H1 (cell line): ENCODE results near the gene PCSK9. TPM values are rescaled to one million over a fixed set of nuclear protein-coding genes. Genes with fewer than 3 reads are reported as not detected.

Source experiments
- CTCF ChIA-PET: fragments of 300-600 bp; sonication (Branson Sonifier 250); formaldehyde crosslinking; loops from one replicate; lab custom pipeline; 2021; ENCODE audit not compliant: partially characterized antibody; lab: Charles Lee
- POLR2A ChIA-PET: fragments of 300-600 bp; sonication (Branson Sonifier 250); formaldehyde crosslinking; loops from one replicate; lab custom pipeline; 2021; ENCODE audit warnings: inconsistent platforms; ENCODE audit not compliant: partially characterized antibody; lab: Charles Lee
- DNase-seq, 2 experiments: peaks; one replicate each; pipeline versions ENCODE4 v3.0.0 to v3.0.0-alpha.2; 2010 to 2022; ENCODE audit warnings: low spot score in 2 of 2, low read depth in 1 of 2, mixed read lengths in 1 of 2
- FAIRE-seq: peaks from 2 replicates; lab custom pipeline; 2011; peaks lifted over from hg19 to GRCh38; lab: Jason Lieb, UNC
- H2AFZ ChIP-seq: 2 replicates; pipeline ENCODE4 v1.8.1; 2012; ENCODE audit warnings: low read length, inconsistent platforms
- H2AK5ac ChIP-seq: 2 replicates; pipeline ENCODE4 v1.6.1; 2013; ENCODE audit warnings: low read depth, low read length
- H2BK120ac ChIP-seq: replicated peaks from 2 replicates; pipeline ENCODE3; 2013; ENCODE audit warnings: low read depth, low read length, inconsistent platforms
- H2BK12ac ChIP-seq: 2 replicates; pipeline ENCODE4 v1.6.1; 2013; ENCODE audit warnings: low read depth, low read length
- H2BK15ac ChIP-seq: 2 replicates; pipeline ENCODE4 v1.6.1; 2013; ENCODE audit warnings: low read length
- H2BK20ac ChIP-seq: 2 replicates; pipeline ENCODE4 v1.6.1; 2013; ENCODE audit warnings: low read length
- H2BK5ac ChIP-seq: 2 replicates; pipeline ENCODE4 v1.6.1; 2013; ENCODE audit warnings: low read depth, low read length
- H3K14ac ChIP-seq: 2 replicates; pipeline ENCODE4 v1.6.1; 2013; ENCODE audit warnings: inconsistent platforms; ENCODE audit not compliant: insufficient read length
- H3K18ac ChIP-seq: 2 replicates; pipeline ENCODE4 v1.6.1; 2013; ENCODE audit warnings: low read length; ENCODE audit errors: extremely low read depth
- H3K23ac ChIP-seq: 2 replicates; pipeline ENCODE4 v1.6.1; 2013; ENCODE audit warnings: inconsistent platforms; ENCODE audit not compliant: insufficient read length
- H3K23me2 ChIP-seq: 2 replicates; pipeline ENCODE4 v1.6.1; 2013; ENCODE audit warnings: low read depth, low read length
- H3K27ac ChIP-seq: 2 replicates; pipeline ENCODE4 v1.6.1; 2011; ENCODE audit warnings: low read depth, low read length, inconsistent platforms
- H3K27me3 ChIP-seq, 4 experiments: replicated peaks in 1 of 4; 1 replicate in 1 of 4; 2 replicates in 3 of 4; pipeline versions ENCODE4 v1.6.1 to v1.8.1; 2011 to 2013; ENCODE audit warnings: low read length in 3 of 4, mild to moderate bottlenecking in 3 of 4, inconsistent platforms in 2 of 4, mixed read lengths in 2 of 4, moderate library complexity in 1 of 4; ENCODE audit not compliant: control insufficient read depth in 3 of 4, insufficient read depth in 3 of 4; ENCODE audit errors: extremely low read depth in 1 of 4
- H3K36me3 ChIP-seq, 4 experiments: 2 replicates each; pipeline versions ENCODE4 v1.6.1 to v1.8.1; 2011 to 2013; ENCODE audit warnings: mild to moderate bottlenecking in 4 of 4, low read length in 3 of 4, moderate library complexity in 2 of 4, control low read depth in 1 of 4, inconsistent platforms in 1 of 4; ENCODE audit not compliant: insufficient read depth in 4 of 4, control insufficient read depth in 2 of 4
- H3K4ac ChIP-seq: replicated peaks from 2 replicates; pipeline ENCODE3; 2013; ENCODE audit warnings: low read length, low read depth, mixed read lengths, inconsistent platforms; ENCODE audit not compliant: insufficient read length
- H3K4me1 ChIP-seq, 4 experiments: replicated peaks in 1 of 4; 1 replicate in 1 of 4; 2 replicates in 3 of 4; pipeline versions ENCODE4 v1.6.1 to v1.8.1; 2011 to 2013; ENCODE audit warnings: low read length in 3 of 4, inconsistent platforms in 2 of 4, mixed read lengths in 1 of 4; ENCODE audit not compliant: insufficient read depth in 4 of 4, control insufficient read depth in 3 of 4
- H3K4me2 ChIP-seq, 2 experiments: 2 replicates each; pipeline versions ENCODE4 v1.6.1 to v1.8.1; 2011 to 2013; ENCODE audit warnings: low read depth in 2 of 2, low read length in 2 of 2, control low read depth in 1 of 2, inconsistent platforms in 1 of 2, mild to moderate bottlenecking in 1 of 2; ENCODE audit not compliant: insufficient read depth in 1 of 2
- H3K4me3 ChIP-seq, 4 experiments: fragments of 200-600, 300-600 bp in 1 of 4; sonication (generic), shearing (Covaris generic), sonication (Bioruptor Twin) in 1 of 4; 2 replicates each; pipeline versions ENCODE4 v1.5.1 to v1.8.1; 2011 to 2016; ENCODE audit warnings: low read length in 4 of 4, low read depth in 3 of 4, control low read depth in 2 of 4, inconsistent platforms in 2 of 4, mild to moderate bottlenecking in 2 of 4, mixed read lengths in 1 of 4, moderate library complexity in 1 of 4; ENCODE audit not compliant: insufficient read depth in 2 of 4; ENCODE audit errors: extremely low read depth in 1 of 4
- H3K56ac ChIP-seq: replicated peaks from 2 replicates; pipeline ENCODE3; 2013; ENCODE audit warnings: low read depth, mild to moderate bottlenecking, mixed read lengths, low read length, inconsistent platforms; ENCODE audit not compliant: insufficient read length
- H3K79me1 ChIP-seq: 2 replicates; pipeline ENCODE4 v1.6.1; 2013; ENCODE audit warnings: low read depth, low read length, control low read depth
- H3K79me2 ChIP-seq, 2 experiments: 2 replicates each; pipeline versions ENCODE4 v1.6.1 to v1.8.1; 2012 to 2013; ENCODE audit warnings: low read length in 2 of 2, mild to moderate bottlenecking in 2 of 2, inconsistent platforms in 1 of 2; ENCODE audit not compliant: insufficient read depth in 2 of 2, control insufficient read depth in 1 of 2
- H3K9ac ChIP-seq, 4 experiments: replicated peaks in 1 of 4; 1 replicate in 1 of 4; 2 replicates in 3 of 4; pipeline versions ENCODE4 v1.6.1 to v1.8.1; 2011 to 2013; ENCODE audit warnings: low read depth in 3 of 4, low read length in 3 of 4, control low read depth in 2 of 4, mild to moderate bottlenecking in 2 of 4, moderate library complexity in 2 of 4, inconsistent platforms in 1 of 4; ENCODE audit errors: extremely low read depth in 1 of 4
- H3K9me3 ChIP-seq, 2 experiments: 2 replicates each; pipeline versions ENCODE4 v1.6.1 to v1.8.1; 2012 to 2013; ENCODE audit warnings: mild to moderate bottlenecking in 2 of 2, moderate library complexity in 2 of 2, control low read depth in 1 of 2, inconsistent platforms in 1 of 2, low read depth in 1 of 2, low read length in 1 of 2, mixed read lengths in 1 of 2; ENCODE audit not compliant: insufficient read depth in 2 of 2
- H4K20me1 ChIP-seq, 2 experiments: replicated peaks in 1 of 2; 2 replicates each; pipeline versions ENCODE3 to v1.8.1; 2011 to 2013; ENCODE audit warnings: inconsistent platforms in 2 of 2, low read length in 2 of 2, mild to moderate bottlenecking in 1 of 2; ENCODE audit not compliant: insufficient read depth in 2 of 2, control insufficient read depth in 1 of 2
- H4K5ac ChIP-seq: 2 replicates; pipeline ENCODE4 v1.6.1; 2013; ENCODE audit warnings: low read length, low read depth, mixed read lengths, inconsistent platforms; ENCODE audit not compliant: insufficient read length
- H4K8ac ChIP-seq: 2 replicates; pipeline ENCODE4 v1.8.0; 2013; ENCODE audit warnings: mild to moderate bottlenecking, moderate library complexity, low read length, inconsistent platforms; ENCODE audit not compliant: insufficient read depth; ENCODE audit errors: extremely low read depth
- H4K91ac ChIP-seq: replicated peaks from 2 replicates; pipeline ENCODE3; 2013; ENCODE audit warnings: low read length, mixed read lengths, inconsistent platforms; ENCODE audit not compliant: insufficient read length
- CBX5 ChIP-seq: fragments of 300-800, 300-1000 bp; sonication (generic); IDR thresholded peaks from 2 replicates; pipeline ENCODE4 v1.7.1; 2016; ENCODE audit warnings: antibody characterized with exemption, low read length, low read depth
- KDM4A ChIP-seq: IDR thresholded peaks from one replicate; pipeline ENCODE4 v1.7.1; 2012; ENCODE audit warnings: low read depth, mild to moderate bottlenecking, moderate library complexity, low read length, inconsistent platforms; ENCODE audit not compliant: severe bottlenecking
- SIX5 ChIP-seq: IDR thresholded peaks from 2 replicates; pipeline ENCODE4 v1.6.1; 2011; ENCODE audit warnings: mild to moderate bottlenecking, low read depth, low read length
- SP1 ChIP-seq: IDR thresholded peaks from 2 replicates; pipeline ENCODE4 v1.6.1; 2011; ENCODE audit warnings: low read depth, low read length
- SP4 ChIP-seq: IDR thresholded peaks from 2 replicates; pipeline ENCODE4 v1.6.1; 2012; ENCODE audit warnings: low read length, inconsistent platforms
- TCF12 ChIP-seq: IDR thresholded peaks from 2 replicates; pipeline ENCODE4 v1.6.1; 2011; ENCODE audit warnings: low read depth, mild to moderate bottlenecking, low read length
- YY1 ChIP-seq: IDR thresholded peaks from 2 replicates; pipeline ENCODE4 v1.6.1; 2011; ENCODE audit warnings: low read depth, mild to moderate bottlenecking, low read length
- ZNF274 ChIP-seq: IDR thresholded peaks from 2 replicates; pipeline ENCODE4 v1.7.0; 2012; ENCODE audit warnings: low read length, borderline replicate concordance; ENCODE audit errors: extremely low read depth
- WGBS, 2 experiments: shearing (Covaris generic) in 1 of 2; methylation state at CpG; one replicate each; pipeline versions ENCODE4 v1.1.6 to v1.1.7; 2013 to 2015; ENCODE audit warnings: low lambda C conversion rate in 2 of 2, mixed read lengths in 2 of 2, inconsistent platforms in 1 of 2, low coverage in 1 of 2, missing lambda C conversion rate in 1 of 2; ENCODE audit not compliant: insufficient replicate concordance in 2 of 2, insufficient coverage in 1 of 2, insufficient read length in 1 of 2; ENCODE audit errors: extremely low coverage in 1 of 2, missing lambda C conversion rate in 1 of 2; 5-methylcytosine and 5-hydroxymethylcytosine counted together
- polyA plus RNA-seq, 7 experiments: library from polyadenylated mRNA; depleted of rRNA in 3 of 7; stranded (reverse) in 5 of 7; unstranded in 2 of 7; fragments of >200 nt in 5 of 7; fragments of 200-250 nt in 2 of 7; gene quantifications; 1 replicate in 5 of 7; 2 replicates in 1 of 7; 4 replicates in 1 of 7; pipeline versions ENCODE4 v1.2.1 to v1.2.3, GENCODE V29; 2011 to 2013; ENCODE audit warnings: missing spikeins in 2 of 7, mixed read lengths in 2 of 7
- total RNA-seq: library from RNA; stranded (reverse); fragmentation: NEBNext Ultra II Directional; extraction: Animal tissue kit (Norgen Biotek cat#: 25700); gene quantifications from 2 replicates; pipeline ENCODE4 v1.2.1, GENCODE V29; 2021

PCSK9 gene
- total and polyA plus RNA-seq, 2 of the 8 experiments (the other 6 are each of a cell fraction or from before 2014, with no cell fraction given) = 22.3 to 32.3 TPM

GRCh38 chr1:55084257-55084656 lies 44.9 kb downstream of the PCSK9 start:
- Histone ChIP-seq H2BK12ac (no peak overlapping the region), H3K27ac (no peak overlapping the region), H3K9me3 (no peaks in the 10 kb centered on the region), H4K5ac (no peak overlapping the region), H3K18ac (no peak overlapping the region), H2BK120ac (no peak overlapping the region), H3K23me2 (no peaks in the 10 kb centered on the region), H3K14ac (no peak overlapping the region), H3K4me2 (no peak overlapping the region), H4K8ac (no peak overlapping the region), H3K4me3 (no peak overlapping the region), H3K79me2 (no peaks in the 10 kb centered on the region), H4K20me1 (no peaks in the 10 kb centered on the region), H3K4ac (no peak overlapping the region), H3K36me3 (peaks cover 15 to 57% (median 38%) of the 10 kb centered on the region in 4 experiments), H4K91ac (no peak overlapping the region), H3K79me1 (no peaks in the 10 kb centered on the region), H3K27me3 (no peaks in the 10 kb centered on the region), H2BK5ac (no peak overlapping the region), H2BK15ac (no peak overlapping the region), H2BK20ac (no peak overlapping the region), H3K9ac (no peak overlapping the region), H3K4me1 (no peaks in the 10 kb centered on the region; a peak in 1 of 7 replicates), H3K56ac (no peak overlapping the region), H2AK5ac (no peak overlapping the region), H2AFZ (no peak overlapping the region), H3K23ac (no peak overlapping the region)
- DNase-seq (no peak), FAIRE-seq (no peak)
- 95% methylated on average over 7 of the region's 7 CpGs; no CpG with 5 or more reads in 1 of the 2 experiments for WGBS, 2 experiments
- ChIA-PET CTCF (no interaction called here), POLR2A (no interaction called here)
- TF ChIP-seq CBX5 = no peak
- TF ChIP-seq TCF12 = no peak
- TF ChIP-seq ZNF274 = no peak
- no peak for TF ChIP-seq SP4
- TF ChIP-seq SP1 = no peak
- TF ChIP-seq YY1 = no peak
- no peak for TF ChIP-seq KDM4A
- TF ChIP-seq SIX5 = no peak
